ENCODE results near the gene DMAP1. TPM values are rescaled to one million over a fixed set of nuclear protein-coding genes. Genes with fewer than 3 reads are reported as not detected.

DMAP1 gene
- total and polyA plus RNA-seq, 12 donors: 62.4 to 229 (median 87.8) TPM

- Histone ChIP-seq H3K27ac (no peak overlapping the region), H3K4me1 (replicated peaks in 1 of 2) (peaks cover 0 to 14% of the 10 kb centered on the region in 2 donors), H3K36me3 (replicated peaks in 1 of 2) (no peaks in the 10 kb centered on the region), H3K27me3 (no peaks in the 10 kb centered on the region), H3K9me3 (replicated peaks in 1 of 3) (no peaks in the 10 kb centered on the region), H3K4me3 (no peak overlapping the region)
- TF ChIP-seq POLR2A (IDR thresholded peaks at IDR 0.05): no peak
- TF ChIP-seq CTCF (IDR thresholded peaks at IDR 0.05): no peak
- intact Hi-C loops (cut with DNase I): no loop called here
- DNase-seq: no peak
- 97 to 99% (median 97%) methylated on average over 6 of the region's 6 CpGs for WGBS, 4 donors
Measured at GRCh38 chr1:44266400-44267344, 53.4 kb downstream of the DMAP1 start.

- no peaks in the 10 kb centered on the region for H3K36me3 ChIP-seq (replicated peaks in 1 of 2)
- intact Hi-C loops (cut with DNase I): no loop called here
- H3K4me1 ChIP-seq (replicated peaks in 1 of 2): peaks cover 0 to 14% of the 10 kb centered on the region in 2 donors
- no peak overlapping the region for H3K27ac ChIP-seq
- TF ChIP-seq CTCF (IDR thresholded peaks at IDR 0.05) (no peak), POLR2A (IDR thresholded peaks at IDR 0.05) (no peak)
- DNase-seq: no peak
- WGBS, 4 donors: 94 to 100% (median 97%) methylated on average over 4 to 5 of the region's 5 CpGs
- no peaks in the 10 kb centered on the region for H3K27me3 ChIP-seq
- no peaks in the 10 kb centered on the region for H3K9me3 ChIP-seq (replicated peaks in 1 of 3)
- H3K4me3 ChIP-seq: no peak overlapping the region
Measured at GRCh38 chr1:44267438-44267837, 54.2 kb downstream of the DMAP1 start.

GRCh38 chr1:44268054-44268453 lies 54.8 kb downstream of the DMAP1 start:
- no peak overlapping the region for H3K4me3 ChIP-seq
- TF ChIP-seq POLR2A (IDR thresholded peaks at IDR 0.05) (no peak), CTCF (IDR thresholded peaks at IDR 0.05) (no peak)
- no peak overlapping the region for H3K27ac ChIP-seq
- H3K9me3 ChIP-seq (replicated peaks in 1 of 3): no peaks in the 10 kb centered on the region
- peaks cover 0 to 14% of the 10 kb centered on the region in 2 donors for H3K4me1 ChIP-seq (replicated peaks in 1 of 2)
- no peaks in the 10 kb centered on the region for H3K36me3 ChIP-seq (replicated peaks in 1 of 2)
- intact Hi-C loops (cut with DNase I): no loop called here
- DNase-seq: no peak
- H3K27me3 ChIP-seq: no peaks in the 10 kb centered on the region
- 95 to 100% (median 100%) methylated on average over 1 of the region's 1 CpG for WGBS, 4 donors

Small RNAs within 50 kb of the gene (small RNA-seq; reads per million reads assigned to genes)
- 0 reads per million in 2 donors for gene AL035417.1

Other genes with a start within 250 kb of the DMAP1 start
- 10 to 100 TPM; 12.0 to 48.0 (median 24.4) TPM for gene DPH2, start 243.5 kb upstream of the DMAP1 start, total RNA-seq
- 10 to 100 TPM; 19.1 to 29.1 (median 24.6) TPM for gene DPH2, start 243.5 kb upstream of the DMAP1 start, polyA plus RNA-seq
- 100 to 1,000 TPM; 177 to 432 (median 220) TPM for gene ATP6V0B, start 238.5 kb upstream of the DMAP1 start, total RNA-seq
- gene ATP6V0B, start 238.5 kb upstream of the DMAP1 start, polyA plus RNA-seq: 100 to 1,000 TPM; 141 to 302 (median 161) TPM
- 10 to 100 TPM; 18.8 to 47.9 (median 29.3) TPM for gene B4GALT2, start 234.3 kb upstream of the DMAP1 start, total RNA-seq
- 10 to 100 TPM; 18.2 to 34.3 (median 24.1) TPM for gene B4GALT2, start 234.3 kb upstream of the DMAP1 start, polyA plus RNA-seq
- gene CCDC24, start 221.9 kb upstream of the DMAP1 start, total RNA-seq: 10 to 100 TPM in 6 of 9 donors, 1 to 10 TPM in 3; 5.8 to 16.8 (median 11.0) TPM
- gene CCDC24, start 221.9 kb upstream of the DMAP1 start, polyA plus RNA-seq: 10 to 100 TPM in 2 of 3 donors, 1 to 10 TPM in 1; 3.1 to 53.5 (median 52.5) TPM
- gene SLC6A9, start 182.0 kb upstream of the DMAP1 start, total RNA-seq: 100 to 1,000 TPM in 1 of 9 donors, 10 to 100 TPM in 8; 11.9 to 198 (median 20.5) TPM
- gene SLC6A9, start 182.0 kb upstream of the DMAP1 start, polyA plus RNA-seq: 10 to 100 TPM; 11.8 to 77.2 (median 27.6) TPM
- gene KLF17, start 94.7 kb upstream of the DMAP1 start, total RNA-seq: 1 to 10 TPM in 3 of 9 donors, under 1 TPM in 5, not detected in 1; 0.14 to 4.6 (median 0.82) TPM
- 1 to 10 TPM in 1 of 3 donors, under 1 TPM in 2; 0.16 to 1.5 (median 0.37) TPM for gene KLF17, start 94.7 kb upstream of the DMAP1 start, polyA plus RNA-seq
- gene KLF18, start 71.8 kb upstream of the DMAP1 start, total RNA-seq: not detected
- gene KLF18, start 71.8 kb upstream of the DMAP1 start, polyA plus RNA-seq: not detected
- gene ERI3, start 141.8 kb downstream of the DMAP1 start, total RNA-seq: 10 to 100 TPM; 34.3 to 68.4 (median 48.3) TPM
- gene ERI3, start 141.8 kb downstream of the DMAP1 start, polyA plus RNA-seq: 10 to 100 TPM; 33.8 to 43.4 (median 38.6) TPM
- 100 to 1,000 TPM in 4 of 9 donors, 10 to 100 TPM in 5; 55.9 to 150 (median 70.3) TPM for gene RNF220, start 191.8 kb downstream of the DMAP1 start, total RNA-seq
- gene RNF220, start 191.8 kb downstream of the DMAP1 start, polyA plus RNA-seq: 10 to 100 TPM; 36.3 to 67.5 (median 50.2) TPM